HepG2 (cell line): ENCODE measurements around the gene EIF4G3. TPM values are rescaled to one million over a fixed set of nuclear protein-coding genes. Genes with fewer than 3 reads are reported as not detected.

Source experiments
- ATAC-seq: fragments of 200-7000 bp; cut with Tn5 transposase; 3 replicates; pipeline ENCODE4 v1.9.1; 2020; ENCODE audit warnings: mild to moderate bottlenecking, moderate library complexity
- BruUV-seq: library from RNA; stranded (reverse); fragments of 400-500 nt; replicated peaks from 2 replicates; lab custom pipeline; 2021; lab: Mats Ljungman, UMichigan
- CTCF ChIA-PET: fragments of 300-600 bp; formaldehyde crosslinking; extraction: SDS; loops from one replicate; lab custom pipeline; 2021; ENCODE audit warnings: low total read pairs, inconsistent platforms, low intra/inter-chr PET ratio; lab: Yijun Ruan, JAX
- POLR2A ChIA-PET: fragments of 350-600 bp; sonication (Branson Sonifier 250); formaldehyde crosslinking; loops from one replicate; lab custom pipeline; 2020; ENCODE audit warnings: antibody characterized with exemption, inconsistent platforms; lab: Yijun Ruan, JAX
- DNase-seq: peaks from one replicate; pipeline ENCODE4 v3.0.0-alpha.2; 2015; ENCODE audit warnings: low spot score
- FAIRE-seq: peaks from 3 replicates; lab custom pipeline; 2011; peaks lifted over from hg19 to GRCh38; lab: Jason Lieb, UNC
- H2AFZ ChIP-seq: one replicate; pipeline ENCODE4 v1.6.1; 2011; ENCODE audit warnings: low read length, inconsistent platforms
- H3K27ac ChIP-seq: fragments of 300-600 bp; 3 replicates; pipeline ENCODE4 v1.8.0; 2011; ENCODE audit warnings: mixed run types, mild to moderate bottlenecking, mixed read lengths, low read length, inconsistent platforms; ENCODE audit not compliant: insufficient read depth; ENCODE audit errors: extremely low read length
- H3K27me3 ChIP-seq, 2 experiments: fragments of 200-600 bp in 1 of 2; 2 replicates in 1 of 2; 3 replicates in 1 of 2; pipeline versions ENCODE4 v1.6.0 to v1.8.0; 2011; ENCODE audit warnings: low read length in 2 of 2, mild to moderate bottlenecking in 2 of 2, moderate library complexity in 2 of 2, inconsistent platforms in 1 of 2; ENCODE audit not compliant: insufficient read depth in 2 of 2, control insufficient read depth in 1 of 2
- H3K36me3 ChIP-seq, 2 experiments: fragments of 200-600 bp in 1 of 2; replicated peaks in 1 of 2; 2 replicates in 1 of 2; 3 replicates in 1 of 2; pipeline versions ENCODE4 v1.5.1 to v1.8.0; 2011; ENCODE audit warnings: low read length in 2 of 2, inconsistent platforms in 1 of 2; ENCODE audit not compliant: insufficient read depth in 2 of 2, control insufficient read depth in 1 of 2
- H3K4me1 ChIP-seq: 2 replicates; pipeline ENCODE4 v1.5.1; 2012; ENCODE audit warnings: low read length, inconsistent platforms; ENCODE audit not compliant: insufficient read depth
- H3K4me2 ChIP-seq: 2 replicates; pipeline ENCODE4 v1.6.0; 2011; ENCODE audit warnings: low read depth, low read length, inconsistent platforms
- H3K4me3 ChIP-seq, 3 experiments: fragments of 200-600 bp in 1 of 3; sonication (generic), shearing (Covaris generic) in 1 of 3; replicated peaks in 1 of 3; 2 replicates each; pipeline ENCODE4 v1.5.1; 2011 to 2016; ENCODE audit warnings: low read length in 3 of 3, inconsistent platforms in 2 of 3, low read depth in 2 of 3, mild to moderate bottlenecking in 2 of 3, control low read depth in 1 of 3, mixed read lengths in 1 of 3; ENCODE audit not compliant: insufficient read depth in 1 of 3
- H3K79me2 ChIP-seq: one replicate; pipeline ENCODE4 v1.6.1; 2011; ENCODE audit warnings: low read length, inconsistent platforms; ENCODE audit not compliant: insufficient read depth
- H3K9ac ChIP-seq: 2 replicates; pipeline ENCODE4 v1.6.0; 2011; ENCODE audit warnings: mild to moderate bottlenecking, low read depth, low read length, inconsistent platforms; ENCODE audit not compliant: insufficient read depth
- H3K9me3 ChIP-seq: 2 replicates; pipeline ENCODE4 v1.5.1; 2012; ENCODE audit warnings: mild to moderate bottlenecking, low read length
- H4K20me1 ChIP-seq: 2 replicates; pipeline ENCODE4 v1.6.0; 2011; ENCODE audit warnings: inconsistent platforms, mild to moderate bottlenecking, low read length, moderate library complexity; ENCODE audit not compliant: insufficient read depth
- ATF1 ChIP-seq: IDR thresholded peaks from 2 replicates; pipeline ENCODE4 v1.6.1; 2016; ENCODE audit warnings: mild to moderate bottlenecking, control low read depth
- IKZF5 ChIP-seq: IDR thresholded peaks from 2 replicates; pipeline ENCODE4 v1.6.1; 2018; ENCODE audit warnings: missing genetic modification reagents, mild to moderate bottlenecking, missing compliant biosample characterization
- NFYB ChIP-seq: sonication (generic); formaldehyde crosslinking; IDR thresholded peaks from 2 replicates; pipeline ENCODE4 v1.4.0; 2020; ENCODE audit warnings: missing genetic modification reagents
- RFX1 ChIP-seq: fragments of 450-650 bp; IDR thresholded peaks from 2 replicates; pipeline ENCODE4 v1.6.1; 2017
- SMARCE1 ChIP-seq: fragments of 450-650 bp; IDR thresholded peaks from 2 replicates; pipeline ENCODE4 v1.6.1; 2017; ENCODE audit warnings: borderline replicate concordance
- ZNF143 ChIP-seq: sonication (generic); formaldehyde crosslinking; IDR thresholded peaks from 2 replicates; pipeline ENCODE4 v1.4.0; 2020; ENCODE audit warnings: missing genetic modification reagents
- ZNF264 ChIP-seq: sonication (generic); formaldehyde crosslinking; IDR thresholded peaks from 2 replicates; pipeline ENCODE4 v1.4.0; 2020; ENCODE audit warnings: missing genetic modification reagents
- in situ Hi-C: cut with HindIII; loops from 2 replicates; pipeline ENCODE4 v1.10.0; 2017; ENCODE audit warnings: low pct_unique_long_range_greater_than_20kb; ENCODE audit not compliant: extremely low pct_ligation_motif_present
- intact Hi-C: fragments of 100-400 bp; cut with micrococcal nuclease; formaldehyde crosslinking; loops from one replicate; pipeline ENCODE4 v1.10.0; 2022; ENCODE audit not compliant: unreplicated experiment
- polyA plus RNA-seq, 8 experiments: library from polyadenylated mRNA; depleted of rRNA in 3 of 8; stranded (reverse) in 7 of 8; unstranded in 1 of 8; fragments of >200 nt; fragmentation: Illumina TruSeq in 4 of 8; extraction: Trizol in 4 of 8; gene quantifications; 2 replicates each; pipeline versions ENCODE4 v1.2.1 to v1.2.3, GENCODE V29; 2011 to 2016; ENCODE audit warnings: low read depth in 4 of 8, missing spikeins in 1 of 8, mixed read lengths in 1 of 8; ENCODE audit not compliant: insufficient read depth in 1 of 8
- total RNA-seq, 5 experiments: library from RNA; depleted of rRNA; stranded (reverse); fragments of >200 nt; fragmentation: Illumina TruSeq; extraction: Trizol; gene quantifications; 2 replicates each; pipeline ENCODE4 v1.2.3, GENCODE V29; 2016; ENCODE audit warnings: low read depth in 1 of 5

The EIF4G3 gene
- total and polyA plus RNA-seq, 2 of the 13 experiments (the other 11 are each of a cell fraction or from before 2014, with no cell fraction given): 22.2 to 27.6 TPM

GRCh38 chr1:21060523-21060922, 116.2 kb downstream of the EIF4G3 start (continued):
- no peak for TF ChIP-seq IKZF5 (CRISPR knock-in tag)
- no peak for TF ChIP-seq NFYB (CRISPR knock-in tag)
- TF ChIP-seq RFX1: no peak
- TF ChIP-seq ZNF143 (CRISPR knock-in tag): no peak
- TF ChIP-seq ATF1 (CRISPR knock-in tag): no peak
- no peak for TF ChIP-seq SMARCE1

DNA sequence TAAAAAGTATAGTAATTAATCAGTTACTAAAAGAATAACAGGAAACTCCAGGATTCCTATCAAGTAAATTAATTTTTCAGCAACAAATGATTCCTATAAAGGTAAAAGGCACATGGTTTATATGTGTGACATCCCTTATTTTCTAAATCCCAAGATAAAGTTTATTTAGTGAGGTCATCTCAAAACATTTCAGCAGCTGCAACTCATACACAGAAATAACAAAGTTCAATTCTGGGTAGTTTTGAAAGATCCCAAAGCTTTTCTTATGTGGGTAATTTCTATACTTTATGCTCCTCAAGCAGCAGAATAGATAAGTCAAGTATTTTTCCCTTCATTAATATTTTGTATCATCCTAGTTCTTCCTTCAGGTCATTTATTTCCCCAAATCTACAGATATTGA, 117.7 kb downstream of the EIF4G3 start:
- CTCF ChIA-PET: no interaction called here
- Histone ChIP-seq H3K9ac (no peak overlapping the region), H3K4me1 (peaks cover 11% of the 10 kb centered on the region; the same call in 1 of the 2 replicates), H4K20me1 (no peaks in the 10 kb centered on the region), H3K27ac (no peak overlapping the region), H2AFZ (no peak overlapping the region), H3K27me3 (no peaks in the 10 kb centered on the region), H3K79me2 (no peaks in the 10 kb centered on the region), H3K4me3 (no peak overlapping the region), H3K9me3 (no peaks in the 10 kb centered on the region), H3K36me3 (no peaks in the 10 kb centered on the region), H3K4me2 (no peak overlapping the region)
- TF ChIP-seq ZNF264 (CRISPR knock-in tag): no peak
- ATAC-seq (no peak), FAIRE-seq (no peak), DNase-seq (no peak)
- intact Hi-C loops (no loop called here), in situ Hi-C loops (no loop called here)
- BruUV-seq: no TSS peak
- POLR2A ChIA-PET: no interaction called here
